ENCODE measurements around the gene TCERG1L. TPM values are rescaled to one million over a fixed set of nuclear protein-coding genes. Genes with fewer than 3 reads are reported as not detected.

TCERG1L gene
- total RNA-seq, 1 donor from 2014 or later, result not detected

DNA sequence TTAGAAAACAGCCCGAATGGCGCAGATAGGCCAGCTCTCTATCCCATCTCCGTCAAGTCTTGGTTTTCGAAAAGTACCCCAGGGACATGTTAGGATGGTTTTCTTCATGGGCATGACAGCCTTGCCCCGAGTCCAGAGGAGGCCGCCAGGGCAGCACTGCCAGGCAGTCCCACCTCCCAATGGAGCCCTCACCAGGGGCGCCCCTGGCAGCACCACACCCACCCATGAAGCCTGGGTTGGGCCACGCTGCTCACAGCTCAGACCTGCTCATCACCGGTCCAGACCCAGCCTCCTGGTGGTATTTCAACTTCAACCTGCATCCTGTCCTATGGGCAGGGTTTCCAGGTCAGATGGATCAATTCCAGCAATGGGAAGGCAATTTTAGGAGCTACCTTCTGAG lies 53.3 kb downstream of the TCERG1L start:
- ATAC-seq (no peak), DNase-seq (peak; percentile 20)

GRCh38 chr10:131257027-131257426 lies 54.5 kb downstream of the TCERG1L start:
- no peaks in the 10 kb centered on the region for H3K36me3 ChIP-seq
- no peak for ATAC-seq
- H3K27me3 ChIP-seq (ENCODE audit: low read depth), result peaks cover 1% of the 10 kb centered on the region
- no peaks in the 10 kb centered on the region for H3K9me3 ChIP-seq
- intact Hi-C loops (cut with DNase I), result no loop called here
- no peaks in the 10 kb centered on the region for H3K4me1 ChIP-seq
- DNase-seq, result peak; percentile 31
- TF ChIP-seq, protein P1, sequence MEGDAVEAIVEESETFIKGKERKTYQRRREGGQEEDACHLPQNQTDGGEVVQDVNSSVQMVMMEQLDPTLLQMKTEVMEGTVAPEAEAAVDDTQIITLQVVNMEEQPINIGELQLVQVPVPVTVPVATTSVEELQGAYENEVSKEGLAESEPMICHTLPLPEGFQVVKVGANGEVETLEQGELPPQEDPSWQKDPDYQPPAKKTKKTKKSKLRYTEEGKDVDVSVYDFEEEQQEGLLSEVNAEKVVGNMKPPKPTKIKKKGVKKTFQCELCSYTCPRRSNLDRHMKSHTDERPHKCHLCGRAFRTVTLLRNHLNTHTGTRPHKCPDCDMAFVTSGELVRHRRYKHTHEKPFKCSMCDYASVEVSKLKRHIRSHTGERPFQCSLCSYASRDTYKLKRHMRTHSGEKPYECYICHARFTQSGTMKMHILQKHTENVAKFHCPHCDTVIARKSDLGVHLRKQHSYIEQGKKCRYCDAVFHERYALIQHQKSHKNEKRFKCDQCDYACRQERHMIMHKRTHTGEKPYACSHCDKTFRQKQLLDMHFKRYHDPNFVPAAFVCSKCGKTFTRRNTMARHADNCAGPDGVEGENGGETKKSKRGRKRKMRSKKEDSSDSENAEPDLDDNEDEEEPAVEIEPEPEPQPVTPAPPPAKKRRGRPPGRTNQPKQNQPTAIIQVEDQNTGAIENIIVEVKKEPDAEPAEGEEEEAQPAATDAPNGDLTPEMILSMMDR (IDR thresholded peaks at IDR 0.05), result no peak
- H3K27ac ChIP-seq, result no peak overlapping the region
- H3K4me3 ChIP-seq, result no peak overlapping the region

More for the DNA sequence above, 53.3 kb downstream of the TCERG1L start:
- intact Hi-C loops (cut with DNase I), result no loop called here
- H3K27me3 ChIP-seq (ENCODE audit: low read depth), result no peaks in the 10 kb centered on the region
- TF ChIP-seq, protein P1 (IDR thresholded peaks at IDR 0.05), result no peak
- H3K9me3 ChIP-seq, result no peaks in the 10 kb centered on the region
- no peak overlapping the region for H3K4me3 ChIP-seq
- H3K36me3 ChIP-seq, result no peaks in the 10 kb centered on the region
- no peaks in the 10 kb centered on the region for H3K4me1 ChIP-seq
- no peak overlapping the region for H3K27ac ChIP-seq

DNA sequence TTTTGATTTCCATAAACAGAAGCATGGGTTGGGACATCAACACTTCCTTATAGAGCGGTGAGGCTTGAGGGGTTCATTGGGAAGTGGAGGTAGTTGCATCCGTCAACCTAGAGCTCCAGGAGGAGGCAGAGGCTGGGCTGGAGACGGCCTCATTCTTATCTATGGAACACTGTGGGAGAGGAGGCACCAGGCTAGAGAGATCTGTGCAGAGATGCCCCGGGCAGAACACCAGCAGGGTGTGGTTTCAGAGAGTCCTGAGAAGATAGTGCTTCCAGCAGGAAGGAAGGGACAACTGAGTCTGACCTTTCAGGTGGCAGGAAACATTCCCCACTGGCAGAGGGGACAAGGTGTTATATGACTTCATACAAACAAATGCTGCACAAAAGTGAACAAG lies 56.7 kb downstream of the TCERG1L start:
- TF ChIP-seq, protein P1 (IDR thresholded peaks at IDR 0.05), result no peak
- Histone ChIP-seq H3K27me3 (ENCODE audit: low read depth) (peaks cover 12% of the 10 kb centered on the region), H3K4me1 (no peaks in the 10 kb centered on the region), H3K27ac (no peak overlapping the region), H3K9me3 (no peaks in the 10 kb centered on the region), H3K4me3 (no peak overlapping the region), H3K36me3 (no peaks in the 10 kb centered on the region)
- peak; percentile 14 for DNase-seq
- no peak for ATAC-seq
- intact Hi-C loops (cut with DNase I), result no loop called here

GRCh38 chr10:131253931-131254858 lies 57.3 kb downstream of the TCERG1L start:
- Histone ChIP-seq H3K27me3 (ENCODE audit: low read depth) (peaks cover 12% of the 10 kb centered on the region), H3K9me3 (no peaks in the 10 kb centered on the region), H3K4me1 (no peaks in the 10 kb centered on the region), H3K36me3 (no peaks in the 10 kb centered on the region), H3K4me3 (no peak overlapping the region), H3K27ac (no peak overlapping the region)
- DNase-seq (peak; percentile 36), ATAC-seq (no peak)
- TF ChIP-seq, protein P1 (IDR thresholded peaks at IDR 0.05), result no peak
- intact Hi-C loops (cut with DNase I), result no loop called here

- no peaks in the 10 kb centered on the region for H3K36me3 ChIP-seq
- no peak overlapping the region for H3K27ac ChIP-seq
- peaks cover 17% of the 10 kb centered on the region for H3K27me3 ChIP-seq (ENCODE audit: low read depth)
- peak; percentile 32 for DNase-seq
- H3K4me1 ChIP-seq, result no peaks in the 10 kb centered on the region
- H3K9me3 ChIP-seq, result no peaks in the 10 kb centered on the region
- ATAC-seq, result no peak
- H3K4me3 ChIP-seq, result no peak overlapping the region
- TF ChIP-seq, protein P1 (IDR thresholded peaks at IDR 0.05), result no peak
- intact Hi-C loops (cut with DNase I), result no loop called here
These were observed 58.8 kb downstream of the TCERG1L start for GRCh38 chr10:131252567-131253276.
